GM21423 (cell line): ENCODE data around the gene FBXW11.

ENCODE experiments used
- ATAC-seq: cut with Tn5 transposase; IDR thresholded peaks from one replicate; pipeline ENCODE4 v1.9.1; 2021; ENCODE audit warnings: mild to moderate bottlenecking, moderate library complexity; ENCODE audit not compliant: unreplicated experiment

Gene FBXW11

DNA sequence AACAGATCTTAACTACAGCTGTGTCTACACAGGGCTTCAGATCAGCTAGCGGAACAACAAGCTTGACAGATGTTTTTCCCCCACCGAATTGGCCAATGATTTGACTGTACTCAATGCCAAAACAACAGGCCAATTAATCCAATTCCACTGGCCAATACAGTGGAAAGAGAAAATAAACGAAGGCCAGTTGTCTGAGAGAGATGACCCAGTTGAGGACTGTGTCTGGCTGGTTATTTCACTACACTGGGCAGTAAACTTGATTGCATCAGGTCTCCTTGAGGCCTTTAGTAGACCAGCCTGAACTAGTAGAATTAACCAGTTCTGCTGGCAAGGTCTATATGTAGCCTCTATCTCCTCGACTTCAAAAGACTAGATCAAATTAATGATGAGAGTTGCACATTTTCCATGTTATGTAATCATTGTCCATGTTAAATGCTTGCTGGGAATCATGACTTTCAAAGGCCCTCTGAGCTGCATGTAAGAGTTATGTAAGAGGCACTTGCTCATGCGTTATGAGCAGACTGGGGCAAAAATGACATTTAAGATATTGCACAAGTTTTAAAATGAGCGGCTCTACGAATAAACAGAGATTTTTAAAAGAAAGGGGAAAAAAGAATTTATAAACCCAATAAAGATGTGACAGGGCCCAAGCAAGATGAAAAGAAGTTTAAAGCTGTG lies 192.5 kb downstream of the FBXW11 start:
- ATAC-seq = no peak

- no peak for ATAC-seq
These were observed 193.2 kb downstream of the FBXW11 start for GRCh38 chr5:171813270-171813669.
